Measurements from ENCODE around the gene UBAC2.

UBAC2 gene

DNA sequence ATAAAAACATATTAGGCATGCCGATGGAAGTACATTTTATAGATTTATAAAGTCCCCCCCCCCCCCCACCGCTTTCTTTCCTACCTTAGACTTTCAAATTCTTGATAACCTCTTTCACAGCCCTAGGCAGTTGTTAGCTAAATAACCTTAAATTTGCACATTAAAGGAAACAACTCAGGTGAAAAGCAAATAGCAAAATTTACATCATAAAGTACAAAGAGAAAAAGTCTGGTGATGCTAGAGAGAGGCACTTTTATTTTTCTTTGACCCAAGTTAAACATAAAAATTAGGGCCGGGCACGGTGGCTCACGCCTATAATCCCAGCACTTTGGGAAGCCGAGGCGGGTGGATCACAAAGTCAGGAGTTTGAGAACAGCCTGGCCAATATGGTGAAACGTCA is 15.0 kb upstream of the UBAC2 start:
- H3K4me3 ChIP-seq = no peak overlapping the region
- DNase-seq (ENCODE audit: low spot score) = no peak
- TF ChIP-seq, protein P1, sequence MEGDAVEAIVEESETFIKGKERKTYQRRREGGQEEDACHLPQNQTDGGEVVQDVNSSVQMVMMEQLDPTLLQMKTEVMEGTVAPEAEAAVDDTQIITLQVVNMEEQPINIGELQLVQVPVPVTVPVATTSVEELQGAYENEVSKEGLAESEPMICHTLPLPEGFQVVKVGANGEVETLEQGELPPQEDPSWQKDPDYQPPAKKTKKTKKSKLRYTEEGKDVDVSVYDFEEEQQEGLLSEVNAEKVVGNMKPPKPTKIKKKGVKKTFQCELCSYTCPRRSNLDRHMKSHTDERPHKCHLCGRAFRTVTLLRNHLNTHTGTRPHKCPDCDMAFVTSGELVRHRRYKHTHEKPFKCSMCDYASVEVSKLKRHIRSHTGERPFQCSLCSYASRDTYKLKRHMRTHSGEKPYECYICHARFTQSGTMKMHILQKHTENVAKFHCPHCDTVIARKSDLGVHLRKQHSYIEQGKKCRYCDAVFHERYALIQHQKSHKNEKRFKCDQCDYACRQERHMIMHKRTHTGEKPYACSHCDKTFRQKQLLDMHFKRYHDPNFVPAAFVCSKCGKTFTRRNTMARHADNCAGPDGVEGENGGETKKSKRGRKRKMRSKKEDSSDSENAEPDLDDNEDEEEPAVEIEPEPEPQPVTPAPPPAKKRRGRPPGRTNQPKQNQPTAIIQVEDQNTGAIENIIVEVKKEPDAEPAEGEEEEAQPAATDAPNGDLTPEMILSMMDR (IDR thresholded peaks at IDR 0.05) = no peak
- H3K27ac ChIP-seq = no peak overlapping the region

DNA sequence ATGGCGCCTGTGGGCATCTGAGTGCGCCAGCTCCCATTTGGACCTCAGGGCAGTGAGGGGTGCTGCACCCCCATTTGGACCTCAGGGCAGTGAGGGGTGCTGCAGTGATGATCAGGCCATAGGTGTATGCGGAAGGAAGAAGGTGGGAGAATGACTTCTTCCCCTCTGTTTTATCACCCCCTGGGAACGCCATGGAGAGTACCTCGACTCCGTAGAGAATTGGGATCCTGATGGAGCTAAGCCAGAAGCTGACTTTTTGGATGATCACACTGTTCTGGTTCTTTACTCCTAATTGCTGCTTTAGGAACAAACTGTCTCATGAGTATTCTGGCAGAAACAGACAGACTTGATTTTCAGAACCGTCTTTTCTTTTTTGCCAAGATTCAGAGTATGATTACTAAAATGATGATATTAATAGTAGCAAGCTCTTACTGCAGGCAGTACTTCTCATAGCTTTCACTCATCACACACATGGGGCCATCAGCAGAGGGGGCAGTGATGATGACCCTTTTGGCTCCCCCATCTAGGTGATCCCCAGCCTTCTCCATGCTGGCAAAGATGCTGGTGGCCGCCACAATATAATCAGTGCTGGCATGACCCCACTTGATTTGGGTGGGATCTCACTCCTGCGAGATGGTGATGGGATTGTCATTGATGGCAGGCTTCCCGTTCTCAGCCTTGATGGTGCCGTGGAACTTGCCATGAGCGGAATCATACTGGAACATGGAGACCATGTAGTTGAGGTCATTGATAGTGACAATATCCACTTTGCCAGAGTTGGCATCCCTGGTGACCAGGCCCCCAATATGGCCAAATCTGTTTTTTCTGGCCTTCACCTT is 10.3 kb upstream of the UBAC2 start:
- TF ChIP-seq, protein P1 (IDR thresholded peaks at IDR 0.05) = no peak
- DNase-seq (ENCODE audit: low spot score) = no peak
- Histone ChIP-seq H3K4me3 (no peak overlapping the region), H3K27ac (no peak overlapping the region)

DNA sequence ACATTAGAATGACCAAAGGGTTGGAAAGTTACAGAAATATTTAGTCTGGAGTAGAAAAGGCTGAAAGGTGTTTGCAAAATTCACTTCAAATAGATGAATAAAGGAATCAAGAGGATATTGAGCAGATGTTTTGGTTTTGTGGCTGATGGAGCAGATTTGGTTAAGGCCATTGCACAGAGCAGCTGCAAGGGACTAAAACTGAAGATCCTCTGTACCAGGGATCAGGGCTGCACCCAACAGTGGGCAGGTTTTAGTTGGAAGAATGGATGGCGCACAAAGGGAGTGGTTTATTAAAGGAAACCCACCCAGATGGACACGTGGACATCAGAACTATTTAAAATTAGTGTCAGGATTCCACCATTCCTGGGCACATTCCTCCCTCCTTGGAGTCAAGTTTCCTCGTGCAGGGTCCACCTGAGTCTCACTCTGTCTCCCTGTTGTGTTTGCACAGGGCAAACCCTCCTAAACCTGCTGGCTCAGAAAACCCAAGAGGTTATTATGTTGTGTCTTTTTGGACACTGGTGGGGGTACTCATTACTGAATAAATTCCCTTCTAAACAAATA is 9.2 kb upstream of the UBAC2 start:
- TF ChIP-seq, protein P1 (IDR thresholded peaks at IDR 0.05) = no peak
- DNase-seq (ENCODE audit: low spot score) = no peak
- Histone ChIP-seq H3K4me3 (no peak overlapping the region), H3K27ac (no peak overlapping the region)

DNA sequence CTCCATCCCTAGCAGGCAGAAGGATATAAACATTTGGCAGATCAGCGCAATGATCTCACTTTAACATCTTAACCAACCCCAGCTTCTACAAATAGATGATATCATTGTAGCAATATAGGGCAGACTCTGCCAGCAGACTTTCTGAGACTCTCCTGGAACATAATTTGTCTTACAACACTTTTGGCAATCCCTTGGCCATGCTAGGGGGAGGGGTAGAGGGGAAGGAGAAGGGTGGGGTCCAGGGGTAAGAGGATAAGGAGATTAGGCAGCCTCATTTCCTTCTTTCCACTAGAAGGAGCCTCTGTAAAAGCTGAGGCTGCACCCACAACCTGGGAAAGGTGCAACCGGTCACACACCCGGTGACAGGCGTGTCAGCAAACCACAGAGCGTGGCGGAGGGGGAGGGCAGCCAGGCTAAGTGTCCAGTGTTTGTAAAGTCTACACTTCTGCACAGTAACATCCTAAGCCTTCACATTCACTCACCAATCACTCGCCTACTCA is 8.7 kb upstream of the UBAC2 start:
- Histone ChIP-seq H3K27ac (no peak overlapping the region), H3K4me3 (no peak overlapping the region)
- TF ChIP-seq, protein P1 (IDR thresholded peaks at IDR 0.05) = no peak
- DNase-seq (ENCODE audit: low spot score) = no peak

DNA sequence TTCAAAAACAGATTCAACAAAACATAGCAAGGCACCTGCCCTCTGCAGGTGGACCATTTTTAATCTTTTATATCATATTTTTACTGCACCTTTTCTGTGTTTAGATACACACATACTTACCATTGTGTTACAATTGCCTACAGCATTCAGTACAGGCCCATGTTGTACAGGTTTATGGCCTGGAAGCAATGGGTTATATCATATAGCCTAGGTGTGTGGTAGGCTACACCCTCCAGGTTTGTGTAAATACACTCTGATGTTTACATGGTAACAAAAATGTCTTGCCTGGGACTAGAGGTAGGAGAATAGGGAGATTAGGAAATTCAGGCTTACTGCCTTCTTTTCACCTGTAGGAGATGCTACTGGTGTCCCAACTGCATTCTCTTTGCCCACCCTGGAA is 8.2 kb upstream of the UBAC2 start:
- Histone ChIP-seq H3K27ac (no peak overlapping the region), H3K4me3 (no peak overlapping the region)
- TF ChIP-seq, protein P1 (IDR thresholded peaks at IDR 0.05) = no peak
- DNase-seq (ENCODE audit: low spot score) = no peak

DNA sequence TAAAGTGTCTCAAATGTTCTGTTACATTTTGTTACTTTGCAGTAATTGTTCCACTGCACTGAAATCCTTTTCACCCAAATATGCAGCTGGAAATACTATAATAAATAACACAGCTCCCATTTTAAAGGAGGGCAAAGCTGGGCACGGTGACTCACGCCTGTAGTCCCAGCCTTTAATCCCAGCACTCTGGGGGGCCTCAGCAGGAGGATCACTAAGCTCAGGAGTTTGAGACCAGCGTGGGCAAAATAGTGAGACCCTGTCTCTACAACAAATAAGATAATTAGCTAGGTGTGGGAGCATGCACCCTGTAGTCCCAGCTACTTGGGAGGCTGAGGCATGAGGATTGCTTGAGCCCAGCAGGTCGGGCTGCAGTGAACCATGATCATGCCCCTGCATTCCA is 7.5 kb upstream of the UBAC2 start:
- no peak for DNase-seq (ENCODE audit: low spot score)
- H3K27ac ChIP-seq = no peak overlapping the region
- TF ChIP-seq, protein P1 (IDR thresholded peaks at IDR 0.05) = no peak
- H3K4me3 ChIP-seq = no peak overlapping the region

Measured in coronary artery (tissue), 2 donors.